Gastrocnemius medialis (tissue), 4 donors: ENCODE results near the gene AGBL1. TPM values are rescaled to one million over a fixed set of nuclear protein-coding genes. Genes with fewer than 3 reads are reported as not detected.

Source experiments
- ATAC-seq, 2 donors: fragments of 150-250 bp; one replicate each; pipeline ENCODE4 v1.9.1; 2016
- DNase-seq, 2 donors: peaks; one replicate each; pipeline ENCODE4 v3.0.0-alpha.2; 2019
- H3K27ac ChIP-seq, 4 donors: fragments of 200-600 bp; sonication (generic); 1 replicate in 1 of 4; 2 replicates in 3 of 4; pipeline ENCODE4 v1.5.1; 2016 to 2018; ENCODE audit warnings: mild to moderate bottlenecking in 2 of 4, moderate library complexity in 1 of 4
- H3K27me3 ChIP-seq, 3 donors: fragments of 200-600 bp; sonication (generic) in 2 of 3; 1 replicate in 1 of 3; 2 replicates in 2 of 3; pipeline versions ENCODE4 v1.5.1 to v1.6.0; 2016 to 2019; ENCODE audit warnings: mild to moderate bottlenecking in 1 of 3, moderate library complexity in 1 of 3
- H3K36me3 ChIP-seq, 2 donors: fragments of 200-600 bp; sonication (generic) in 1 of 2; one replicate each; pipeline ENCODE4 v1.5.1; 2017 to 2018
- H3K4me1 ChIP-seq, 2 donors: fragments of 200-600 bp; sonication (generic) in 1 of 2; one replicate each; pipeline ENCODE4 v1.5.1; 2016 to 2017; ENCODE audit warnings: mild to moderate bottlenecking in 2 of 2
- H3K4me3 ChIP-seq, 4 donors: fragments of 200-600 bp; sonication (generic) in 3 of 4; 1 replicate in 1 of 4; 2 replicates in 3 of 4; pipeline ENCODE4 v1.5.1; 2016 to 2019; ENCODE audit warnings: mild to moderate bottlenecking in 2 of 4
- H3K9me3 ChIP-seq, 3 donors: fragments of 200-600 bp; sonication (generic) in 2 of 3; 1 replicate in 1 of 3; 2 replicates in 2 of 3; pipeline ENCODE4 v1.5.1; 2016 to 2019
- POLR2A ChIP-seq, 2 donors: fragments of 450-650 bp; IDR thresholded peaks; one replicate each; pipeline ENCODE4 v1.6.1; 2017; ENCODE audit warnings: antibody characterized with exemption in 2 of 2, mild to moderate bottlenecking in 2 of 2, moderate library complexity in 2 of 2
- in situ Hi-C, 4 donors: fragments of 200-750 bp; cut with MboI; loops; one replicate each; pipeline versions ENCODE4 v1.15.0 to v1.8.0; 2017; ENCODE audit warnings: low sequenced_read_pairs in 4 of 4
- intact Hi-C: fragments of 100-400 bp; cut with DNase I; formaldehyde crosslinking; loops from one replicate; pipeline ENCODE4 v1.15.1; 2023; ENCODE audit warnings: low total_unique reads
- total RNA-seq, 4 donors: library from RNA; depleted of rRNA; stranded (reverse); fragments of >200 nt; gene quantifications; one replicate each; pipeline versions ENCODE4 v1.1.0 to v1.2.3, GENCODE V29; 2016
- TF ChIP-seq, protein P1 (sequence below), 5 experiments: fragments of 450-650 bp in 3 of 5; fragments of 200-600 bp in 2 of 5; sonication (generic) in 2 of 5; IDR thresholded peaks in 4 of 5; conservative IDR thresholded peaks in 1 of 5; 1 replicate in 4 of 5; 2 replicates in 1 of 5; pipeline ENCODE4 v1.5.1; 2016 to 2019; ENCODE audit warnings: antibody characterized with exemption in 5 of 5, mild to moderate bottlenecking in 3 of 5, moderate library complexity in 3 of 5

Gene AGBL1
- total RNA-seq, 4 donors from 2014 or later = 3.8 to 29.7 (median 15.9) TPM

GRCh38 chr15:86411916-86412315 is 332.2 kb downstream of the AGBL1 start:
- H3K36me3 ChIP-seq = no peaks in the 10 kb centered on the region
- no peak for TF ChIP-seq POLR2A (IDR thresholded peaks at IDR 0.05)
- TF ChIP-seq, protein P1, sequence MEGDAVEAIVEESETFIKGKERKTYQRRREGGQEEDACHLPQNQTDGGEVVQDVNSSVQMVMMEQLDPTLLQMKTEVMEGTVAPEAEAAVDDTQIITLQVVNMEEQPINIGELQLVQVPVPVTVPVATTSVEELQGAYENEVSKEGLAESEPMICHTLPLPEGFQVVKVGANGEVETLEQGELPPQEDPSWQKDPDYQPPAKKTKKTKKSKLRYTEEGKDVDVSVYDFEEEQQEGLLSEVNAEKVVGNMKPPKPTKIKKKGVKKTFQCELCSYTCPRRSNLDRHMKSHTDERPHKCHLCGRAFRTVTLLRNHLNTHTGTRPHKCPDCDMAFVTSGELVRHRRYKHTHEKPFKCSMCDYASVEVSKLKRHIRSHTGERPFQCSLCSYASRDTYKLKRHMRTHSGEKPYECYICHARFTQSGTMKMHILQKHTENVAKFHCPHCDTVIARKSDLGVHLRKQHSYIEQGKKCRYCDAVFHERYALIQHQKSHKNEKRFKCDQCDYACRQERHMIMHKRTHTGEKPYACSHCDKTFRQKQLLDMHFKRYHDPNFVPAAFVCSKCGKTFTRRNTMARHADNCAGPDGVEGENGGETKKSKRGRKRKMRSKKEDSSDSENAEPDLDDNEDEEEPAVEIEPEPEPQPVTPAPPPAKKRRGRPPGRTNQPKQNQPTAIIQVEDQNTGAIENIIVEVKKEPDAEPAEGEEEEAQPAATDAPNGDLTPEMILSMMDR (IDR thresholded peaks at IDR 0.05 in 4 of 5, conservative IDR thresholded peaks at IDR 0.05 in 1 of 5) = no peak
- H3K27me3 ChIP-seq = no peaks in the 10 kb centered on the region
- no peaks in the 10 kb centered on the region for H3K9me3 ChIP-seq
- in situ Hi-C loops = loop anchor here in 1 of 4 donors (25.0 kb wide), 1 partner anchor 100 kb away; no protein-coding TSS in a partner anchor
- no peaks in the 10 kb centered on the region for H3K4me1 ChIP-seq
- no peak for ATAC-seq
- no peak for DNase-seq
- H3K27ac ChIP-seq = no peak overlapping the region
- no peak overlapping the region for H3K4me3 ChIP-seq
- intact Hi-C loops = no loop called here

DNA sequence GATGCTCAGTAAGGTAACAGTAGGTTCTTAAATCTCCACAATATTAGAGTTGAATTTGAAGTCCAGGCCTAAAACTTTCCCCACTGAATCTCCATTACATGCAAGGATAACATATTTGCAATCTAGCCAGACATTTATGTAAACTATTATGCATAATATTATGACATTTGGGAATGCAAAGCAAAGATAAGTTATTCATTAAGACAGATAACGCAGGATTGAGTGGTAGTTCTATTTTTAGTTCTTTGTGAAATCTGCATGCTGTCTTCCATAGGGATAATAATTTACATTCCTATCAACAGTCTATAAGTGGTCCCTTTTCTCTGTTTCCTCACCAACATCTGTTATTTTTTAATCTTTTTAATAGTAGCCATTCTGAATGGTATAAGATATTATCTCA is 333.5 kb downstream of the AGBL1 start:
- no peak overlapping the region for H3K27ac ChIP-seq
- H3K4me3 ChIP-seq = no peak overlapping the region
- ATAC-seq (no peak), DNase-seq (no peak)
- intact Hi-C loops (no loop called here), in situ Hi-C loops (loop anchor here in 1 of 4 donors (25.0 kb wide), 1 partner anchor 99 kb away; no protein-coding TSS in a partner anchor)
- H3K27me3 ChIP-seq = no peaks in the 10 kb centered on the region
- no peaks in the 10 kb centered on the region for H3K36me3 ChIP-seq
- TF ChIP-seq POLR2A (IDR thresholded peaks at IDR 0.05) = no peak
- TF ChIP-seq, protein P1 (IDR thresholded peaks at IDR 0.05 in 4 of 5, conservative IDR thresholded peaks at IDR 0.05 in 1 of 5) = no peak
- no peaks in the 10 kb centered on the region for H3K9me3 ChIP-seq
- no peaks in the 10 kb centered on the region for H3K4me1 ChIP-seq

DNA sequence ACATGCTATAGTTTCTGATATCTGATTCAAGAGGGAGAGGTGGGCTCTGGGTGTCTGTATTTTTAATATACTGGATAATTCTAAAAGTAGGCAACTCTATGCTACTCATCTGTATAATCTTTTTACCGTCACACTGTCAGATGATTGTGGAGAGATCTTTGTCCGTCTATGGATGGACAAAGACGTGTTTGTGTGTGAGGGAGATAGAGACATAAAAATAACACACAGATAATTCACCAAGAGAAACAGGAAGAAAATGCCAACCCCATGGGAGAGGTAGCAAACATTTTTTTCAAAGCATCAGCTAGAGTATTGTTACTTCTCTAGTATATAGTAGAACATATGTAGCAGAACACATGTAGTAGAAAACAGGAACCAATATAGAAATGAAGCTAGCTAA is 346.1 kb downstream of the AGBL1 start:
- no peak for DNase-seq
- Histone ChIP-seq H3K4me3 (no peak overlapping the region), H3K36me3 (no peaks in the 10 kb centered on the region), H3K27me3 (no peaks in the 10 kb centered on the region), H3K4me1 (no peaks in the 10 kb centered on the region), H3K9me3 (no peaks in the 10 kb centered on the region), H3K27ac (no peak overlapping the region)
- intact Hi-C loops (no loop called here), in situ Hi-C loops (no loop called here)
- ATAC-seq = no peak
- TF ChIP-seq POLR2A (IDR thresholded peaks at IDR 0.05) = no peak
- TF ChIP-seq, protein P1 (IDR thresholded peaks at IDR 0.05 in 4 of 5, conservative IDR thresholded peaks at IDR 0.05 in 1 of 5) = no peak

DNA sequence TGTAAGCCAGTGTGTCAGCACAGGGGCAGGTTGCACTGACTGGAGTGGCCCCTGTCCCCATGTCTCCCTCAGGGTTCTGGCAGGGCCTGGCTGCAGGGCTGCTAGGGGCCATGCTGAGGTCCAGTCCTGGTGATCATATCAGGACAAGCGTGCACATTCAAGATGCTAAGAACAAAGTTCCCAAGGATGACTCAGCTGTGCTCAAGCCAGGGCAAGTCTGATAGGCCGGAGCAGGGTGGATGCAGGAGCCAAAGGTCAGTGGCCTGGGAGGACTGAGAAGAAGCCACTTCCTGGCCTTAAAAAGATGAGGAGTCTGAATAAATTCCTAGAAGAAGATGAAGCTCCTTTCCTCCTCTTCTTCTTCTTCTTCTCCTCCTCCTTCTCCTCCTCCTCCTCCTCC is 353.2 kb downstream of the AGBL1 start:
- no peak overlapping the region for H3K4me3 ChIP-seq
- H3K27ac ChIP-seq = no peak overlapping the region
- TF ChIP-seq POLR2A (IDR thresholded peaks at IDR 0.05) = no peak
- TF ChIP-seq, protein P1 (IDR thresholded peaks at IDR 0.05 in 4 of 5, conservative IDR thresholded peaks at IDR 0.05 in 1 of 5) = no peak
- intact Hi-C loops = no loop called here
- DNase-seq = no peak
- in situ Hi-C loops = no loop called here
- no peaks in the 10 kb centered on the region for H3K4me1 ChIP-seq
- ATAC-seq = no peak
- no peaks in the 10 kb centered on the region for H3K36me3 ChIP-seq
- no peaks in the 10 kb centered on the region for H3K27me3 ChIP-seq
- H3K9me3 ChIP-seq = no peaks in the 10 kb centered on the region

GRCh38 chr15:86433983-86434382 is 354.3 kb downstream of the AGBL1 start:
- in situ Hi-C loops = no loop called here
- H3K27me3 ChIP-seq = no peaks in the 10 kb centered on the region
- TF ChIP-seq, protein P1 (IDR thresholded peaks at IDR 0.05 in 4 of 5, conservative IDR thresholded peaks at IDR 0.05 in 1 of 5) = no peak
- TF ChIP-seq POLR2A (IDR thresholded peaks at IDR 0.05) = no peak
- no peak overlapping the region for H3K4me3 ChIP-seq
- intact Hi-C loops = no loop called here
- no peak overlapping the region for H3K27ac ChIP-seq
- no peak for ATAC-seq
- no peaks in the 10 kb centered on the region for H3K4me1 ChIP-seq
- H3K9me3 ChIP-seq = no peaks in the 10 kb centered on the region
- no peak for DNase-seq
- no peaks in the 10 kb centered on the region for H3K36me3 ChIP-seq
